ENCODE measurements around the gene HSD17B12.

DNA sequence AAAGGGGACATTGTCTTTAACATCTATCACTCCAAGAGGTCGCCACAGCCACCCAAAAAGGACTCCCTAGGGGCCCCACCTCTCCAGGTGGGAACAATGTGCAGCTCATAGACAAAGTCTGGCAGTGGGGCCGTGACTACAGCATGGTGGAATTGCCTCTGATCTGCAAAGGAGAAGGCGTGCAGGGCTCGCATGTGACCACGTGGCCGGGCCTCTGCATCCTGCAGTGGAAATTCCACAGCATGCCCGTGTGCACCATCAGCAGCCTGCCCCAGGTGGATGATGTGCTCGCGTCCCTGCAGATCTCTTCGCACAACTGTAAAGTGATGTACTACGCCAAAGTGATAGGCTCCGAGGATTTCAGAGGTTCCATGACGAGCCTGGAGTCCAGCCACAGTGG, 218.6 kb downstream of the HSD17B12 start:
- TF ChIP-seq POLR2A (IDR thresholded peaks at IDR 0.05; ENCODE audit: low read depth, low read length) (no peak), POLR2AphosphoS5 (IDR thresholded peaks at IDR 0.05; ENCODE audit: low read depth, low read length) (no peak)
